B cell (primary cell): ENCODE data around the gene CKS2.

Experiments used
- EZH2 ChIP-seq: IDR thresholded peaks from 2 replicates; pipeline ENCODE4 v1.6.1; 2012; ENCODE audit warnings: borderline replicate concordance, low read depth, mild to moderate bottlenecking, moderate library complexity, low read length; ENCODE audit not compliant: insufficient read depth, poor library complexity, severe bottlenecking
- TF ChIP-seq, protein P1 (sequence below): fragments of 200-600 bp; IDR thresholded peaks from one replicate; pipeline ENCODE4 v1.8.0; 2022; ENCODE audit warnings: antibody characterized with exemption, mild to moderate bottlenecking

DNA sequence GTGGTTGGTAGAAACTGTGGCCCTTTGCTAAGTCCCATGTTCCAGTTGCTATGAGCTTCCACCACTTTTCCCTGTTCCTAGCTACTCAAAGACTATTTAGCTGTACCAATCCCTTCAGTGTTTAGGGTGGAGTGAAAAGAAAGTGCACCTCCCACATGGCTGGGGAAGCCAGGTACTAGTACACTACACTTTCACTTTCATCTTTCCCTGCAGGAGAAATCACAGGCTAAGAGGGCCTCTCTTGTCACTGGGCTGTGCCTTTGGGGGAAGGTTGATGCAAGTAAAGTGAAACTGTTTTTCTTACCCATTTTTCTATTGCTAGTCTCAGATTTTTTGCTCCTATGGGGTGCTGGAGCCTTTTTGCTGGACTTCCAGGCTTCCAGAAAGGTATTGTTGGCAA is 33.5 kb upstream of the CKS2 start:
- TF ChIP-seq, protein P1, sequence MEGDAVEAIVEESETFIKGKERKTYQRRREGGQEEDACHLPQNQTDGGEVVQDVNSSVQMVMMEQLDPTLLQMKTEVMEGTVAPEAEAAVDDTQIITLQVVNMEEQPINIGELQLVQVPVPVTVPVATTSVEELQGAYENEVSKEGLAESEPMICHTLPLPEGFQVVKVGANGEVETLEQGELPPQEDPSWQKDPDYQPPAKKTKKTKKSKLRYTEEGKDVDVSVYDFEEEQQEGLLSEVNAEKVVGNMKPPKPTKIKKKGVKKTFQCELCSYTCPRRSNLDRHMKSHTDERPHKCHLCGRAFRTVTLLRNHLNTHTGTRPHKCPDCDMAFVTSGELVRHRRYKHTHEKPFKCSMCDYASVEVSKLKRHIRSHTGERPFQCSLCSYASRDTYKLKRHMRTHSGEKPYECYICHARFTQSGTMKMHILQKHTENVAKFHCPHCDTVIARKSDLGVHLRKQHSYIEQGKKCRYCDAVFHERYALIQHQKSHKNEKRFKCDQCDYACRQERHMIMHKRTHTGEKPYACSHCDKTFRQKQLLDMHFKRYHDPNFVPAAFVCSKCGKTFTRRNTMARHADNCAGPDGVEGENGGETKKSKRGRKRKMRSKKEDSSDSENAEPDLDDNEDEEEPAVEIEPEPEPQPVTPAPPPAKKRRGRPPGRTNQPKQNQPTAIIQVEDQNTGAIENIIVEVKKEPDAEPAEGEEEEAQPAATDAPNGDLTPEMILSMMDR: no peak
- TF ChIP-seq EZH2: no peak
